ENCODE measurements around the gene GRM7. TPM values are rescaled to one million over a fixed set of nuclear protein-coding genes. Genes with fewer than 3 reads are reported as not detected.

GRM7 gene
- total RNA-seq, 1 experiment from 2014 or later, result 0.04 TPM

DNA sequence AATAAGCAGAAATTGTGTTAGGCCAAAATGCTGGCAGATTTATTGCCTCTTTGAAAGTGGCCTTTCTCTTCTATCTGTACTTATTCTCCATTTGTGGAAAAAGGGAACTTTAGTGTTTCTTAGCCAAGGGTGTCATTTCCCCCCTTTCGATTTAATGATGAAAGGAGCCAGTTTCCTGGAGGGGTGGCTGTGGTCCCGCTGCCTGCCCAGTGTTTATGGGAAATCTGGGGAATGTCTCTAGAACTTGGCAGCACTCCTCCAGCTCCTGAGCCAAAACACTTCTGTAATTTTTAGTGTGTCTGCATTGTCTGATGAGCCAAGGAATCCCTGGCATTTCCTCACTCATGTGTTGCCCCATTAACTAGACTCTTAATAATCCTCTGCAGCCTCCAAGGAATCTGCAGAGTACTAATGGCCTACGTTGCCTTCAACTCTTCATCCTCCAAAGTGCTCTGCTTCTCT lies 448.8 kb downstream of the GRM7 start:
- no peaks in the 10 kb centered on the region for H3K36me3 ChIP-seq
- no peak overlapping the region for H3K27ac ChIP-seq
- DNase-seq, result no peak
- no peaks in the 10 kb centered on the region for H3K4me1 ChIP-seq
- no peaks in the 10 kb centered on the region for H3K27me3 ChIP-seq
- no peaks in the 10 kb centered on the region for H3K9me3 ChIP-seq (replicated peaks)
- no peak overlapping the region for H3K4me3 ChIP-seq

DNA sequence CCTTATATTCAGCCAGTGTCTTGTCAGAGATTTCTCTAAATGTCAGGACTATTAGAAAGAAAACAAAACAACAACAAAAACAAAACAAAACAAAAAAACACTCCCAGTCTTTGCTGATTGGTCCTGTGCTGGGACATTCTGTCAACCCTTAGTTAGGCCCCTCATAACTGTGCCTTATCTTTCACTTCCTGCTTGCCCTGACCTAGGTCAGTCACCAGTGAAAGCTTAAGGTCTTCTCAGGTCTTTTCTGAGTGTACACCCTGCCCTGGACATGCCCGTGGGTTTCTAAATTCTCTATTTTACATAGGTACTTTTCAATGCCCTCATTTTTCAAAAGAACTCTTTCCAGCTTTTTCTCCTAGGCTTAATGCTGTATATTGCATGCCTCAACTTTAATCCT lies 454.1 kb downstream of the GRM7 start:
- Histone ChIP-seq H3K27me3 (no peaks in the 10 kb centered on the region), H3K4me1 (no peaks in the 10 kb centered on the region), H3K36me3 (no peaks in the 10 kb centered on the region), H3K9me3 (replicated peaks) (no peaks in the 10 kb centered on the region), H3K4me3 (no peak overlapping the region), H3K27ac (no peak overlapping the region)
- no peak for DNase-seq

DNA sequence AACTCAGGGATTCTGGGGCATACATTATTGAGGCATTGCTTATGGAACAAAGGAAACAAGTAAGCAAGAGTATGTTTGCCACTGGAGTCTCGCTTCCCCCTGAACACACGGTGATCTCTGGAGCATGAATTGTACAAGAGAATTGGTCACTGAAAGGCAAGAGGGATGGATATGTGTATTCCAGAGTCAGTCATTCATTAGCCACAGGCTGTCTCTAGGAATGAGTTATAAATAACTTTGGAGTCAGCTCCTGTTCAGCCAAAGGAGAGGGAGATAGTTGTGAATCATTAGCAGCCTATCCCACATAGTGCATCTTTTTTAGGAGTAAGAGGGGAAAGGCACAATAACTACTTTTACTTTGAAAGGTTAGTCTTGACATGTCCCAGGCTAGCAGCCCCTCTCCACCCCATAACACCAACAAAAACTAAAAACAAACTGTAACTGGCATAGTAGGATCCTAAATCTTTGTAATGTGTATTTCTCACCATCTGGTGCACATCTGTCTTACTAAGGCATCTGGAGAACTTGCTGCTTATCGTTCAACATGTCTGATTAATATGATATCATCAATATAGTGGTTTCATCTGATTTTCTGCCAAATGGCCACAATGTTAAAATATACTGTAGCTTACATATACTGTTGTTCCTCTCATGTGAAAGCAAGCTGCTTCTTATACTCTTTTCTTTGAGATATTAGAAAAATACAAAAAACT lies 462.2 kb downstream of the GRM7 start:
- no peaks in the 10 kb centered on the region for H3K36me3 ChIP-seq
- H3K27me3 ChIP-seq, result no peaks in the 10 kb centered on the region
- no peaks in the 10 kb centered on the region for H3K9me3 ChIP-seq (replicated peaks)
- no peak overlapping the region for H3K4me3 ChIP-seq
- no peak overlapping the region for H3K27ac ChIP-seq
- DNase-seq, result no peak
- H3K4me1 ChIP-seq, result no peaks in the 10 kb centered on the region

DNA sequence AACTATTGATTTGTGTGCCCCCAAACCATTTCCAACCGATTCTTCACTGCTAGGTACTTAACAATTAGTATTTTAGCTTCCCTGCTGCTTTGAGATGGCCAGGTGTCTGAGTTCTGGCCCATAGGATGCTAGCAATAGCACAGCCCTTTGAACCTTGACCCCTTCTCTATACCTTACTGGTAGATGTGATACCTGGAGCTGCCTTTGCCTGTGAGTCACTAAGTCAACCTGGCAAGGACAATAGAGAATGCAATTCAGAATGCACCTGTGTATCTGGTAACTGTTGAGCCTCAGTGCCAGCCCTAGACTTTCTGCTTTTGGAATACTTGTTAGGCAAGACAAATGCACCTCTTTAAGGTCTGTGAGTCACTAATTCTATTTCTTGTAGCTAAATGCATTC lies 467.4 kb downstream of the GRM7 start:
- Histone ChIP-seq H3K27me3 (no peaks in the 10 kb centered on the region), H3K4me1 (no peaks in the 10 kb centered on the region), H3K36me3 (no peaks in the 10 kb centered on the region), H3K9me3 (replicated peaks) (no peaks in the 10 kb centered on the region), H3K4me3 (no peak overlapping the region), H3K27ac (no peak overlapping the region)
- no peak for DNase-seq

DNA sequence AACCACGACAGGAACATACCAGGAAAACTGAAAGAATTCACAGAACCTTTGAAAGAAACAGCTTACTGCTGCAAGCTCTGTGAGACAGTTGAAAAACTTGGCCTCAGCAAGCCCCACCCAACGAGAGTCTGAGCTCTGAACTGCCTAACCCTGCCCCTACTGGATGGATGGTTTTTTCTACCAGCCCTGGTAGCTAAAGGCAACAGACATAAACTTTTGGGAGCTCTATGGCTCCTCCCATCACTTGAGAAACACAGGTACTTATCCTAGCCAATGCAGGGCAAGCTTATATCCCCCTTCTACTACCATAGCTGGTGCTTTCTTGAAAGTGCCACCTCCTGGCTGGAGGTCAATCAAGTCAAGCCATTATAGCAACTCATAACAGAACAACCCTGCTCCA lies 471.8 kb downstream of the GRM7 start:
- Histone ChIP-seq H3K4me3 (no peak overlapping the region), H3K27me3 (no peaks in the 10 kb centered on the region), H3K27ac (no peak overlapping the region), H3K4me1 (no peaks in the 10 kb centered on the region), H3K36me3 (no peaks in the 10 kb centered on the region), H3K9me3 (replicated peaks) (no peaks in the 10 kb centered on the region)
- no peak for DNase-seq

DNA sequence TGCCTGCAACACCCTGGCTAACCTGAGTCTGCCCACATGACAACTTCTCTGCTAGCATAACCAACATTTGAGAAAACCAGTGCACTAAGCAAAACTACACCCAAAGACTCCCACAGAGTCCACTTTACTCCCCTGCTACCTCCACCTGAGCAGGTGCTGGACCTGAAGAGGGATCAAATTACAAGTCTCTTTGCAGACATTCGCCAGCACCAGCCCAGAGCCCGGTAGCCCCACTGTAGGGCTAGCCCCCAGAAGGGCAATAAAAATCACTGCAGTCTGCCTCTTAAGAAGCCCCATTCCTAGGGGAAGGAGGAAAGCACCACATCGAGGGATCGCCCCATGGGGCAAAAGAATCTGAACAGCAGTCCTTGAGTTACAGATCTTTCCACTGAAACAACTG lies 472.2 kb downstream of the GRM7 start:
- no peaks in the 10 kb centered on the region for H3K27me3 ChIP-seq
- H3K4me1 ChIP-seq, result no peaks in the 10 kb centered on the region
- no peaks in the 10 kb centered on the region for H3K9me3 ChIP-seq (replicated peaks)
- H3K4me3 ChIP-seq, result no peak overlapping the region
- H3K36me3 ChIP-seq, result no peaks in the 10 kb centered on the region
- DNase-seq, result no peak
- no peak overlapping the region for H3K27ac ChIP-seq

DNA sequence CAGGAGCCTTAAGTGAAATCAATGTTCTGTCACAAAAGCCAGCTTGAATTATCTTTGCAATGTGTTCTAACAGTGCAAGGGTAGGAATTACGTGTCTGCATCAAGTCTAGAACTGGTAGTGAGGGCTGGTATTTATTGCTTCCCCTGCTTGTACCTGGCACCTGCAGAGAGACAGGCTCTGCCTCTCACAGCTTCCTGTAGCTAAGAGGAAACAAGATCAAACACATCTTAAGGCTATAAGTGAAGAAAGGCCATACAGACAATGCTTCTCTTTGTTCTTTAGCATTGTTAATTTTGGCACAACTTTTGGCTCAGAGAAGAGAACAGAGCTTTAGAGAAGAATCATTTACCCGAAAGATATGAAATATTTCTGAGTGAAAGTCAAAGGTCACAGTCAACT lies 479.9 kb downstream of the GRM7 start:
- Histone ChIP-seq H3K27me3 (no peaks in the 10 kb centered on the region), H3K4me3 (no peak overlapping the region), H3K4me1 (no peaks in the 10 kb centered on the region), H3K9me3 (replicated peaks) (no peaks in the 10 kb centered on the region), H3K27ac (no peak overlapping the region), H3K36me3 (no peaks in the 10 kb centered on the region)
- no peak for DNase-seq

DNA sequence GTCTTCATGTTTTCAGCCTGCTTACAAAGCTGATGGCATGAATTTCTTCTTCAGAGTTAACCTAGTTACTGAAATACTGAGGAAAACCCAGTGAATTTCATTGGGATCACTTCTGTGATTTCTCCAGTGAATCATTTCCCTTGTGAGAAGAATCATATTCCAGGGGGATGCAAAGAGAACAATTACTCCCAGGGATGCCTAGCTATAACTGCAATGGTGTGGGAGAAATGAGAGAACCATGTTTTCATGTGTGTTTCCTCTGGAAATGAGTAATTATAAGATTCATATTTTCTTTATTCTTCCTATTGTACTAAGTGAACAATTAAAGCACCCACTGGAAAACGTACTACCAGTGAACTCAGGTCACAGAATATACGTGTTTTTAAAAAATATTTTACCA lies 485.4 kb downstream of the GRM7 start:
- Histone ChIP-seq H3K4me1 (no peaks in the 10 kb centered on the region), H3K27me3 (no peaks in the 10 kb centered on the region), H3K4me3 (no peak overlapping the region), H3K9me3 (replicated peaks) (no peaks in the 10 kb centered on the region), H3K27ac (no peak overlapping the region), H3K36me3 (no peaks in the 10 kb centered on the region)
- DNase-seq, result no peak

DNA sequence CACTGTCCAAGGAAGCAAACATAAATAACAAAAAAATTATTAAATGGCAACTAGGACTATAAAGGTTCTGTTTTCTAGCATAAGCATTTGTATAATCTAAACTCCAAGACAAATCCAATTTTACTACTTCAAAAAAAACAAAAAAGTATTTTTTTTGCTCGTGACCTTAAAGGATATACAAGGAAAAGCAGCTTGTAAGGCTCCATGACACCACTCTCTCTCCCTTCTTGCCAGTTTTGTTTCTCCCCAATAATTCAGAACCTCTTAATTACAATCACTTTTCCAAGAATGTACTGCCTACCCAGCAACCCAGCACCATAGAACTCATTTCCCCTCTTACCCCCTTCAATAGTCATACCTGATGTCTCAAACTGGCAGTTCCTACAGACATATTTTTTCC lies 496.2 kb downstream of the GRM7 start:
- H3K4me3 ChIP-seq, result no peak overlapping the region
- H3K4me1 ChIP-seq, result no peaks in the 10 kb centered on the region
- no peak for DNase-seq
- H3K36me3 ChIP-seq, result no peaks in the 10 kb centered on the region
- H3K27ac ChIP-seq, result no peak overlapping the region
- no peaks in the 10 kb centered on the region for H3K27me3 ChIP-seq
- no peaks in the 10 kb centered on the region for H3K9me3 ChIP-seq (replicated peaks)

DNA sequence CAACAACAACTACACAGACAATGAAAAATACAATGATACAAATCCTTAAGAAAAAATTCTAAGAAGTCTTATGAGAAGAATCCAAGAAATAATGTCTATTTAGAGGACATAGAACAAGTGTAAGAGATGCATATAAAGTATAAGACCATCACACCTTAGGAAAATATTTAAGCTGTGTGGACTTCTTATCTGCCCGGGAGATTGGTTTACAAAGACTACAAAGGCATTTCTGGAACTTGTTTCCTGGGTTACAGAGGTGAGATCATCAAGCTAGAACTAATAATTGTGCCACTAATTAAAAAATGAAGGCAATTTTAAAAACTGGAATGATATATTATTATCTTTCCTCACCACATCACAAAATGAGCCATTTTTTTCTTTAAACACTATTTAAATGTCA lies 507.1 kb downstream of the GRM7 start:
- DNase-seq, result no peak

DNA sequence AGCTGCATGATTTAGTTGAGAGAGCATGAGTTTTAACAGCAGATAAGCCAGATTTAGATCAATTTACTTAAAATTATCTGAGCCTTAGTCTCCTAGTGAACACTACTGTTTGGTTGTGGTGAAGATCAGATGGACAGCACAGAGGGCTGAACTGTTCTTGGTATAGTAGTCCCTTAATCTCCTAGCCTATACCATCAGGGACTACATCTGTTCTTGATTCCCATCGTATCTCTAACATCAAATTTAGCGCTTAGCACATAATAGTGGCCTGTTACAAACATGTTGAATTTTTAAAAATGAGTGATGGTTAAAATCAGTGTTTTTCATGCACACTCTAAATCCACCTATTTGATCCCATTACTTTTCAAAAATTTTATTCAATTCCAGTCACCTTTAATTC lies 507.7 kb downstream of the GRM7 start:
- no peaks in the 10 kb centered on the region for H3K27me3 ChIP-seq
- no peaks in the 10 kb centered on the region for H3K9me3 ChIP-seq (replicated peaks)
- H3K36me3 ChIP-seq, result no peaks in the 10 kb centered on the region
- H3K4me3 ChIP-seq, result no peak overlapping the region
- no peak overlapping the region for H3K27ac ChIP-seq
- no peak for DNase-seq
- H3K4me1 ChIP-seq, result no peaks in the 10 kb centered on the region

More for the DNA sequence above, 507.1 kb downstream of the GRM7 start:
- Histone ChIP-seq H3K36me3 (no peaks in the 10 kb centered on the region), H3K27me3 (no peaks in the 10 kb centered on the region), H3K4me3 (no peak overlapping the region), H3K4me1 (no peaks in the 10 kb centered on the region), H3K9me3 (replicated peaks) (no peaks in the 10 kb centered on the region), H3K27ac (no peak overlapping the region)

DNA sequence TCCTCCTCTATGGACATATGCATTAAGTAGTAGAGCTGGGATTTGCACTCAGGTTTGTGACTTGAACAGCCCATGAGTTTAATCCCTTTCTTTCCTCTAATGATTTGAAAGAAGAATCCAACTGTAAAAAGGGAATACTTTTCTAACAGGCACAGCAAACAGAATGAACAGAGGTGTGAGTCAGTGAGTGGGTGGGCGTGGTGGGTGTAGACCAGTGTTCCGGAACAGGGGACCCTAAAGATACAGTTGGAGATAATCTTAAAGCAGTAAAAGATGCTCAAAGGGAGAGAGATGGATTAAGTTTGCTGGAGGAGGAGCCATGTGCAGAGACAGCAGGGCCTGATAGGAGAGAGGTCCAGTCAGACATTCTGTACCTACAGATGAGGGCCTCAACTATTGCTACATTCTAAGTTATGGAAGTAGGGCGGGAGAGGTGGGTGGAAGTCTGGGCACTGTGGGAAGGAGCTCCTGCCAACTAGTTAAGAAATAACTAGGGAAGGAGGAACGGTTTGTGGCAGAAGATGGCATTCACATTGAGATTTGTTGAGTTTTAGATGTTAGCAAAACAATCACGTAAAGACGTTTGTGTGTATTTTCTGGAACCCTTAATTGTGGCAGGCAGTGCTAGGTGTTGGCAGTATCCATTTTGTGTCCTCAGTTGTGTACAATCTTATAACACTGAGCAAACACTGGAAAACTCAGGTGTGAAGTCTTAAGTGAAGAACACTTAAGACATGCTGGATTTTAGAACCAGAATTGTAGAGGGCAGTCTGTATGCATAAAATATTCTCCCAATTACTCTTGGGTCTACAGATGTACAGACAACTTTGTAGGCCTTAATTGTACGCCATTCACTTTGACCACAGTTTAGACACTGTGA lies 511.0 kb downstream of the GRM7 start:
- DNase-seq, result no peak
- Histone ChIP-seq H3K9me3 (replicated peaks) (no peaks in the 10 kb centered on the region), H3K27ac (no peak overlapping the region), H3K27me3 (no peaks in the 10 kb centered on the region), H3K4me1 (no peaks in the 10 kb centered on the region), H3K4me3 (no peak overlapping the region), H3K36me3 (no peaks in the 10 kb centered on the region)

DNA sequence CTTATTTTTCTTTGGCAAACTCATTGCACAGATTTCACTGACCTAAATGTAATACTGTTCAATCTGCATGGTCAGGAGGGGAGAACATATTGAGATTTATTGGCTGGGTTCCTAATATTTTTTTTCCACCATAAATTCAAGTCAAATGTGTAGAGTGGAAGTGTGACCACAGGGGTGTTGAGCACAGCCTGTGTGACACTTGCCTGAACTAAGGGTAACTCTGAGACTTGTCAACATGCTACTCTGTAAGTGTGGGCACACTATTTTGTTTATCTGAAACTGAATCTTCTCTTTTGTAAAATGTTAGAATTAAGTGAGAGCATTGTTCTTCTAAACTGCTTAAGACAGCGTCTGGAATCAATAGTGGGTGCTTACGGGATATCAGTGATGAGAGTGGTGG lies 516.2 kb downstream of the GRM7 start:
- no peak overlapping the region for H3K4me3 ChIP-seq
- H3K27ac ChIP-seq, result no peak overlapping the region
- H3K27me3 ChIP-seq, result no peaks in the 10 kb centered on the region
- H3K36me3 ChIP-seq, result no peaks in the 10 kb centered on the region
- no peaks in the 10 kb centered on the region for H3K4me1 ChIP-seq
- no peak for DNase-seq
- H3K9me3 ChIP-seq (replicated peaks), result no peaks in the 10 kb centered on the region

DNA sequence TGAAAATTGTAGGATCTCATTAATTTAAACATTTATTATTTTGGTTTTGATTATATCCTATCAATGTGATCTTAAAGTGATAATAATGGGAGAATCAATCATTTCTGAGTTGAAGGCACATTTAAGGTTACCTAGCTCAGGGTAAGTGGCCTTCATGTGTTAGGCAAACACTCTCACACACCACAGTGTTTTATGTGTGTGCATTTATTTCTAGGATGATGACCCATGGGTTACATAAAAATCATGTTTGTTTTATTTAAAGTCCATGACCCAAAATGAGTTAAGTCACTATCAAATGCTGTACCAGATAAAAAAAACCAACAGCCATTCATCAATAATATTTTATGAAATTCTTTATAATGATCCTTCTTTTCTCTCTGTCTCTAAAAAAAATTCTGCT lies 520.8 kb downstream of the GRM7 start:
- no peak for DNase-seq
- no peaks in the 10 kb centered on the region for H3K4me1 ChIP-seq
- H3K9me3 ChIP-seq (replicated peaks), result no peaks in the 10 kb centered on the region
- no peak overlapping the region for H3K4me3 ChIP-seq
- no peak overlapping the region for H3K27ac ChIP-seq
- no peaks in the 10 kb centered on the region for H3K27me3 ChIP-seq
- H3K36me3 ChIP-seq, result no peaks in the 10 kb centered on the region

DNA sequence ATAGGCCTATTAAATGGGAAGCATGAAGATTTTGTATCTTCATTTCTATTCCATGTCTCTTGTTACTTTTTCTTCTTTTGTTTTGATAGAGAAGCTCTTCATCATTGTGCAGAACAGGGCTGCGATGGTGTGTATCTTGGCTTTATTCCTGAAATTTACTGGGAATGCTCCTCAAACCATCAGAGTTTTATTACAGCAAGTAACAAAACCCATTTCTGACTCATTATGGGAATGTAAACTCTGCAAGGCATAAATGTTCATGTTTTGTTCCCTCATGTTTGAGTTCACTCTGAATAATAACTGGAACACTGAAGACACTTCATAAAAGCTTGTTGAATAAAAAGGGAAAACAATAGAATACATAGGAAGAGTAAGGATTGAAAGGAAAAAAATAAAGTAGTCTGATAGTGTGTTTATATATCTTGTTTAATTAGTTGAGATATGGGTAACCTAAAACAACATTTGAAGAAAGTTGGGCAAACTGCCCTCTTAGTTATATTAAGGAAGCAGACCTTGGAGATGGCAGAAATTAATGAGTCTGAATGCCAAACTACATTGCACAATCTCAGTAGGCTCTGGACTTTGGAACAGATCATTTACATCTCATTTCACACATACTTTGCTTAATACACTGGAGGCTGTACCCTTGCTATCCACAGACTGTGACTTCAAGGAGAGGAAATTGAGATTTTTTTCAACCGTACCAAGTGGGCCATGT lies 521.5 kb downstream of the GRM7 start:
- H3K9me3 ChIP-seq (replicated peaks), result no peaks in the 10 kb centered on the region
- H3K27ac ChIP-seq, result no peak overlapping the region
- DNase-seq, result no peak

More for the DNA sequence above, 521.5 kb downstream of the GRM7 start:
- Histone ChIP-seq H3K27me3 (no peaks in the 10 kb centered on the region), H3K36me3 (no peaks in the 10 kb centered on the region), H3K4me1 (no peaks in the 10 kb centered on the region), H3K4me3 (no peak overlapping the region)
